K562 (cell line): ENCODE measurements around the gene GIMAP7. TPM values are rescaled to one million over a fixed set of nuclear protein-coding genes. Genes with fewer than 3 reads are reported as not detected.

Experiments used
- ATAC-seq: fragments of 200-7000 bp; cut with Tn5 transposase; 3 replicates; pipeline ENCODE4 v1.9.1; 2020; ENCODE audit warnings: moderate library complexity
- BruUV-seq: library from RNA; stranded (reverse); fragments of 400-500 nt; replicated peaks from 2 replicates; lab custom pipeline; 2021; lab: Mats Ljungman, UMichigan
- CTCF ChIA-PET: fragments of 300-600 bp; formaldehyde crosslinking; extraction: SDS; loops from one replicate; lab custom pipeline; 2021; ENCODE audit warnings: low intra/inter-chr PET ratio; lab: Yijun Ruan, JAX
- POLR2A ChIA-PET: fragments of 300-600, 350-650 bp; sonication (Branson Sonifier 250); formaldehyde crosslinking; extraction: SDS; loops from one replicate; lab custom pipeline; 2021; ENCODE audit warnings: antibody characterized with exemption, inconsistent platforms; lab: Yijun Ruan, JAX
- DNase-seq, 4 experiments: peaks; one replicate each; pipeline versions ENCODE4 v3.0.0 to v3.0.0-alpha.2; 2011 to 2018; ENCODE audit warnings: low spot score in 3 of 4, mixed read lengths in 3 of 4; ENCODE audit errors: extremely low read depth in 1 of 4
- FAIRE-seq: peaks from 2 replicates; lab custom pipeline; 2011; peaks lifted over from hg19 to GRCh38; lab: Jason Lieb, UNC
- H2AFZ ChIP-seq: 2 replicates; pipeline ENCODE4 v1.6.0; 2011; ENCODE audit warnings: low read depth, low read length, control low read depth, inconsistent platforms
- H3K27ac ChIP-seq: fragments of 200-600 bp; 3 replicates; pipeline ENCODE4 v1.8.0; 2011; ENCODE audit warnings: low read depth, mild to moderate bottlenecking, control low read depth, inconsistent platforms, low read length, moderate library complexity, mixed read lengths; ENCODE audit errors: extremely low read depth
- H3K27me3 ChIP-seq, 2 experiments: fragments of 300-600 bp in 1 of 2; 2 replicates in 1 of 2; 3 replicates in 1 of 2; pipeline versions ENCODE4 v1.6.0 to v1.8.0; 2011; ENCODE audit warnings: inconsistent platforms in 2 of 2, low read length in 2 of 2, mild to moderate bottlenecking in 1 of 2, mixed read lengths in 1 of 2, moderate library complexity in 1 of 2; ENCODE audit not compliant: control insufficient read depth in 2 of 2, insufficient read depth in 2 of 2
- H3K36me3 ChIP-seq: fragments of 300-600 bp; 3 replicates; pipeline ENCODE4 v1.8.0; 2011; ENCODE audit warnings: mild to moderate bottlenecking, low read length, inconsistent platforms; ENCODE audit not compliant: control insufficient read depth, insufficient read depth
- H3K4me1 ChIP-seq, 2 experiments: fragments of 200-600 bp in 1 of 2; replicated peaks in 1 of 2; 2 replicates in 1 of 2; 3 replicates in 1 of 2; pipeline versions ENCODE4 v1.5.1 to v1.8.0; 2011; ENCODE audit warnings: inconsistent platforms in 2 of 2, low read length in 2 of 2, mild to moderate bottlenecking in 1 of 2, mixed read lengths in 1 of 2, moderate library complexity in 1 of 2; ENCODE audit not compliant: control insufficient read depth in 2 of 2, insufficient read depth in 2 of 2
- H3K4me2 ChIP-seq: 2 replicates; pipeline ENCODE4 v1.6.1; 2011; ENCODE audit warnings: low read length, control low read depth, inconsistent platforms, mixed read lengths; ENCODE audit not compliant: insufficient read depth
- H3K4me3 ChIP-seq: fragments of 200-600 bp; sonication (generic), shearing (Covaris generic); 2 replicates; pipeline ENCODE4 v1.5.1; 2016; ENCODE audit warnings: control low read depth, inconsistent platforms
- H3K79me2 ChIP-seq: fragments of 200-600 bp; 3 replicates; pipeline ENCODE4 v1.8.0; 2011; ENCODE audit warnings: low read length, inconsistent platforms; ENCODE audit not compliant: control insufficient read depth, insufficient read depth
- H3K9ac ChIP-seq, 2 experiments: 2 replicates each; pipeline versions ENCODE4 v1.6.0 to v1.6.1; 2011; ENCODE audit warnings: low read depth in 2 of 2, low read length in 2 of 2, control low read depth in 1 of 2, inconsistent platforms in 1 of 2, mild to moderate bottlenecking in 1 of 2, mixed read lengths in 1 of 2; ENCODE audit not compliant: insufficient read depth in 1 of 2
- H3K9me1 ChIP-seq: one replicate; pipeline ENCODE4 v1.6.0; 2011; ENCODE audit warnings: inconsistent platforms, mild to moderate bottlenecking, low read length, moderate library complexity; ENCODE audit not compliant: control insufficient read depth, insufficient read depth
- H3K9me3 ChIP-seq: replicated peaks from 2 replicates; pipeline ENCODE4 v1.5.1; 2011; ENCODE audit warnings: low read depth, low read length, inconsistent platforms; ENCODE audit not compliant: control insufficient read depth, insufficient read depth
- H4K20me1 ChIP-seq: replicated peaks from 2 replicates; pipeline ENCODE4 v1.6.1; 2011; ENCODE audit warnings: low read length, inconsistent platforms, mixed read lengths; ENCODE audit not compliant: control insufficient read depth, insufficient read depth
- BRCA1 ChIP-seq, 2 experiments: fragments of 450-650 bp in 1 of 2; sonication (generic) in 1 of 2; formaldehyde crosslinking in 1 of 2; IDR thresholded peaks; 2 replicates each; pipeline versions ENCODE4 v1.5.0 to v1.6.1; 2017 to 2020; ENCODE audit warnings: mild to moderate bottlenecking in 1 of 2, missing genetic modification reagents in 1 of 2
- CC2D1A ChIP-seq: fragments of 450-650 bp; IDR thresholded peaks from 2 replicates; pipeline ENCODE4 v1.6.1; 2017; ENCODE audit warnings: mild to moderate bottlenecking
- CTCF ChIP-seq, 3 experiments: IDR thresholded peaks in 2 of 3; conservative IDR thresholded peaks in 1 of 3; 2 replicates each; pipeline ENCODE4 v1.5.1; 2011 to 2012; ENCODE audit warnings: low read length in 3 of 3, mild to moderate bottlenecking in 3 of 3, control low read depth in 2 of 3, improper control_type of control experiment in 1 of 3, inconsistent platforms in 1 of 3, low read depth in 1 of 3, mixed read lengths in 1 of 3, moderate library complexity in 1 of 3; ENCODE audit not compliant: insufficient read depth in 2 of 3
- CTCFL ChIP-seq: IDR thresholded peaks from 2 replicates; pipeline ENCODE4 v1.6.1; 2011; ENCODE audit warnings: borderline replicate concordance, low read depth, mild to moderate bottlenecking, moderate library complexity, low read length; ENCODE audit not compliant: insufficient read depth, poor library complexity, severe bottlenecking
- FOXA1 ChIP-seq: fragments of 450-650 bp; IDR thresholded peaks from 2 replicates; pipeline ENCODE4 v1.6.1; 2016; ENCODE audit warnings: mild to moderate bottlenecking, borderline replicate concordance
- ILF3 ChIP-seq: fragments of 450-650 bp; IDR thresholded peaks from 2 replicates; pipeline ENCODE4 v1.6.1; 2018; ENCODE audit warnings: antibody characterized with exemption, mild to moderate bottlenecking, moderate library complexity, borderline replicate concordance
- PHF8 ChIP-seq: fragments of 200-600 bp; sonication (generic); IDR thresholded peaks from 2 replicates; pipeline ENCODE4 v1.6.1; 2012; ENCODE audit warnings: mixed run types, mild to moderate bottlenecking, inconsistent platforms, low read length, moderate library complexity, borderline replicate concordance
- RNF219 ChIP-seq: fragments of 250-450 bp; sonication (Bioruptor Pico); IDR thresholded peaks from 2 replicates; pipeline ENCODE4 v1.5.0; 2022; ENCODE audit warnings: mild to moderate bottlenecking
- SIN3B ChIP-seq: fragments of 450-650 bp; IDR thresholded peaks from 2 replicates; pipeline ENCODE4 v1.6.1; 2017; ENCODE audit warnings: low read depth, mild to moderate bottlenecking, moderate library complexity
- SMARCA5 ChIP-seq: fragments of 450-650 bp; IDR thresholded peaks from 2 replicates; pipeline ENCODE4 v1.6.1; 2016
- ZBTB17 ChIP-seq: fragments of 450-650 bp; formaldehyde crosslinking; IDR thresholded peaks from 2 replicates; pipeline ENCODE4 v1.4.0; 2020; ENCODE audit warnings: mild to moderate bottlenecking
- ZBTB2 ChIP-seq: fragments of 450-650 bp; IDR thresholded peaks from 2 replicates; pipeline ENCODE4 v1.6.1; 2016; ENCODE audit warnings: antibody characterized with exemption
- ZC3H11A ChIP-seq: IDR thresholded peaks from 2 replicates; pipeline ENCODE4 v1.6.1; 2012; ENCODE audit warnings: low read depth, low read length, improper control_type of control experiment
- WGBS: fragments of 100-300 bp; shearing (Covaris generic); methylation state at CpG from one replicate; pipeline ENCODE4 v1.1.6; 2016; ENCODE audit warnings: low coverage, mixed read lengths; ENCODE audit not compliant: insufficient coverage; ENCODE audit errors: missing lambda C conversion rate; 5-methylcytosine and 5-hydroxymethylcytosine counted together
- in situ Hi-C: fragments of 300-500 bp; cut with MboI; formaldehyde crosslinking; loops from 4 replicates; pipeline ENCODE4 v1.15.0; 2018; ENCODE audit warnings: inconsistent platforms, mixed read lengths
- intact Hi-C: fragments of 100-400 bp; cut with micrococcal nuclease; formaldehyde crosslinking; loops from 2 replicates; pipeline ENCODE4 v1.14.2; 2022
- polyA plus RNA-seq, 8 experiments: library from polyadenylated mRNA; depleted of rRNA in 4 of 8; stranded (reverse) in 5 of 8; unstranded in 3 of 8; fragments of >200 nt; fragmentation: Nextera tagmentation in 2 of 8; fragmentation: Illumina TruSeq in 1 of 8; extraction: Ambion mirVana in 2 of 8; extraction: Trizol in 1 of 8; gene quantifications; 2 replicates each; pipeline versions ENCODE4 v1.2.1 to v1.2.3, GENCODE V29; 2011 to 2014; ENCODE audit warnings: inconsistent platforms in 1 of 8, missing spikeins in 1 of 8
- total RNA-seq, 7 experiments: library from RNA; depleted of rRNA in 6 of 7; stranded (reverse); fragments of >200 nt in 6 of 7; fragmentation: Illumina TruSeq in 2 of 7; extraction: Trizol in 2 of 7; gene quantifications; 2 replicates each; pipeline versions ENCODE4 v1.2.1 to v1.2.3, GENCODE V29; 2011 to 2021; ENCODE audit warnings: low replicate concordance in 1 of 7

GIMAP7 gene
- total and polyA plus RNA-seq, 9 of the 15 experiments (the other 6 are each of a cell fraction or from before 2014, with no cell fraction given): 0.42 TPM; not detected in 8

GRCh38 chr7:150471886-150472285 lies 42.8 kb upstream of the GIMAP7 start (continued):
- TF ChIP-seq ZBTB2: no peak
- TF ChIP-seq FOXA1: no peak
- TF ChIP-seq SIN3B: no peak
- no peak for TF ChIP-seq SMARCA5
- TF ChIP-seq ZC3H11A: no peak

- DNase-seq (no peak), ATAC-seq (no peak), FAIRE-seq (no peak)
- no peaks in the 10 kb centered on the region; a peak in 1 of 5 replicates for H3K4me1 ChIP-seq
- H2AFZ ChIP-seq: no peak overlapping the region
- H3K9me3 ChIP-seq: no peaks in the 10 kb centered on the region
- H3K9me1 ChIP-seq: no peaks in the 10 kb centered on the region
- intact Hi-C loops (no loop called here), in situ Hi-C loops (no loop called here)
- CTCF ChIA-PET: no interaction called here
- H3K36me3 ChIP-seq: no peaks in the 10 kb centered on the region
- no peaks in the 10 kb centered on the region for H3K79me2 ChIP-seq
- no peaks in the 10 kb centered on the region for H4K20me1 ChIP-seq
- H3K4me2 ChIP-seq: no peak overlapping the region
- no peak overlapping the region for H3K4me3 ChIP-seq
- no peak overlapping the region for H3K27ac ChIP-seq
- peaks cover 31 to 48% of the 10 kb centered on the region in 2 experiments for H3K27me3 ChIP-seq
- 2% methylated on average over 7 of the region's 7 CpGs for WGBS
- no peak overlapping the region for H3K9ac ChIP-seq
- no TSS peak for BruUV-seq
- POLR2A ChIA-PET: interaction anchor here (0.6 kb wide), 1 partner anchor 10 kb away, joined by 3 read pairs; no protein-coding TSS in a partner anchor
- TF ChIP-seq BRCA1 (IDR thresholded peaks at IDR 0.05): no peak
- no peak for TF ChIP-seq BRCA1 (CRISPR knock-in tag; IDR thresholded peaks at IDR 0.05)
- no peak for TF ChIP-seq ZBTB17 (CRISPR knock-in tag)
- no peak for TF ChIP-seq CC2D1A
- 0 out of 6 replicates have a peak, but pooled peaks of 1 of the 3 experiments have one; percentile 2 for TF ChIP-seq CTCF (IDR thresholded peaks at IDR 0.05 in 2 of 3, conservative IDR thresholded peaks at IDR 0.05 in 1 of 3; ENCODE audit: insufficient read depth in 2 of 3, low read depth in 1 of 3, low read length in 3 of 3)
- peak; percentile 59 for TF ChIP-seq CTCFL
- no peak for TF ChIP-seq ILF3
- TF ChIP-seq RNF219: no peak
- TF ChIP-seq PHF8: no peak
Measured at GRCh38 chr7:150473902-150474301, 40.8 kb upstream of the GIMAP7 start.
